Tibial nerve (tissue), 4 donors: ENCODE results near the gene STX18. TPM values are rescaled to one million over a fixed set of nuclear protein-coding genes. Genes with fewer than 3 reads are reported as not detected.
A peak's percentile ranks its signal among the peaks of the same experiment; 100 is the strongest.
"Not testable (repeated sequence)": the region's sequence is repeated elsewhere in the genome, so short reads cannot be mapped to it uniquely, and the experiment has no call there.

Experiments used
- DNase-seq, 2 donors: peaks; one replicate each; pipeline ENCODE4 v3.0.0-alpha.2; 2019; ENCODE audit warnings: low spot score in 2 of 2
- H3K27ac ChIP-seq, 4 donors: fragments of 200-600 bp; sonication (generic) in 3 of 4; one replicate each; pipeline ENCODE4 v1.5.1; 2017 to 2019; ENCODE audit warnings: mild to moderate bottlenecking in 1 of 4
- H3K27me3 ChIP-seq, 2 donors: fragments of 200-600 bp; sonication (generic) in 1 of 2; one replicate each; pipeline versions ENCODE4 v1.5.1 to v1.6.0; 2017 to 2019
- H3K36me3 ChIP-seq, 3 donors: fragments of 200-600 bp; sonication (generic); one replicate each; pipeline ENCODE4 v1.5.1; 2018 to 2019
- H3K4me1 ChIP-seq, 4 donors: fragments of 200-600 bp; sonication (generic) in 3 of 4; one replicate each; pipeline ENCODE4 v1.5.1; 2017 to 2019
- H3K4me3 ChIP-seq, 4 donors: fragments of 200-600 bp; sonication (generic) in 3 of 4; one replicate each; pipeline ENCODE4 v1.5.1; 2017 to 2019; ENCODE audit warnings: mild to moderate bottlenecking in 1 of 4, moderate library complexity in 1 of 4
- H3K9me3 ChIP-seq, 4 donors: fragments of 200-600 bp; sonication (generic) in 3 of 4; one replicate each; pipeline ENCODE4 v1.5.1; 2017 to 2019
- CTCF ChIP-seq, 5 experiments: fragments of 200-600 bp in 3 of 5; fragments of 450-650 bp in 2 of 5; sonication (generic) in 3 of 5; IDR thresholded peaks; one replicate each; pipeline ENCODE4 v1.5.1; 2016 to 2019; ENCODE audit warnings: antibody characterized with exemption in 5 of 5, mild to moderate bottlenecking in 3 of 5, moderate library complexity in 2 of 5
- EP300 ChIP-seq, 2 donors: sonication (generic); formaldehyde crosslinking; IDR thresholded peaks; one replicate each; pipeline ENCODE4 v1.6.1; 2017; ENCODE audit warnings: antibody characterized with exemption in 2 of 2, mild to moderate bottlenecking in 1 of 2
- POLR2A ChIP-seq, 2 donors: fragments of 450-650 bp; IDR thresholded peaks; one replicate each; pipeline ENCODE4 v1.6.1; 2017; ENCODE audit warnings: antibody characterized with exemption in 2 of 2, mild to moderate bottlenecking in 2 of 2, moderate library complexity in 2 of 2
- WGBS, 2 donors: methylation state at CpG; one replicate each; pipeline ENCODE4 v1.1.5; 2018; 5-methylcytosine and 5-hydroxymethylcytosine counted together
- total RNA-seq, 4 donors: library from RNA; depleted of rRNA; stranded (reverse); fragments of >200 nt; gene quantifications; one replicate each; pipeline ENCODE4 v1.1.0, GENCODE V29; 2016

The STX18 gene
- total RNA-seq, 4 donors from 2014 or later, result 16.5 to 37.5 (median 21.4) TPM

- Histone ChIP-seq H3K36me3 (peaks cover 0 to 8% (median 0%) of the 10 kb centered on the region in 3 donors), H3K27ac (no peak overlapping the region), H3K4me1 (peaks cover 0 to 3% (median 0%) of the 10 kb centered on the region in 4 donors), H3K9me3 (no peaks in the 10 kb centered on the region), H3K4me3 (no peak overlapping the region), H3K27me3 (no peaks in the 10 kb centered on the region)
- WGBS, 2 donors, result 96 to 98% methylated on average over 2 of the region's 2 CpGs
- no peak for DNase-seq
- no peak for TF ChIP-seq POLR2A (IDR thresholded peaks at IDR 0.05)
- TF ChIP-seq CTCF (IDR thresholded peaks at IDR 0.05), result no peak
- TF ChIP-seq EP300 (IDR thresholded peaks at IDR 0.05), result no peak
Measured at GRCh38 chr4:4509521-4509920, 32.3 kb downstream of the STX18 start.

- peaks cover 0 to 7% (median 0%) of the 10 kb centered on the region in 4 donors for H3K4me1 ChIP-seq
- no peak overlapping the region for H3K4me3 ChIP-seq
- H3K27me3 ChIP-seq, result no peaks in the 10 kb centered on the region
- TF ChIP-seq POLR2A (IDR thresholded peaks at IDR 0.05), result no peak
- TF ChIP-seq EP300 (IDR thresholded peaks at IDR 0.05), result no peak
- TF ChIP-seq CTCF (IDR thresholded peaks at IDR 0.05), result peak in 2 of 5 experiments; percentile 16 to 27
- H3K9me3 ChIP-seq, result no peaks in the 10 kb centered on the region
- no peak for DNase-seq
- peaks cover 0 to 8% (median 0%) of the 10 kb centered on the region in 3 donors for H3K36me3 ChIP-seq
- 73 to 82% methylated on average over 4 of the region's 4 CpGs for WGBS, 2 donors
- H3K27ac ChIP-seq, result no peak overlapping the region
Measured at GRCh38 chr4:4507923-4508322, 33.9 kb downstream of the STX18 start.

- peaks cover 0 to 8% (median 0%) of the 10 kb centered on the region in 3 donors for H3K36me3 ChIP-seq
- H3K4me1 ChIP-seq, result peaks cover 0 to 12% (median 2%) of the 10 kb centered on the region in 4 donors
- TF ChIP-seq EP300 (IDR thresholded peaks at IDR 0.05), result no peak
- no peak for TF ChIP-seq CTCF (IDR thresholded peaks at IDR 0.05)
- DNase-seq, result no peak
- H3K4me3 ChIP-seq, result no peak overlapping the region
- no peaks in the 10 kb centered on the region for H3K27me3 ChIP-seq
- no peaks in the 10 kb centered on the region for H3K9me3 ChIP-seq
- 80 to 81% methylated on average over 14 of the region's 14 CpGs for WGBS, 2 donors
- no peak overlapping the region for H3K27ac ChIP-seq
Measured at GRCh38 chr4:4507403-4507802, 34.4 kb downstream of the STX18 start.

- H3K4me1 ChIP-seq, result peaks cover 0 to 15% (median 2%) of the 10 kb centered on the region in 4 donors
- no peak overlapping the region for H3K4me3 ChIP-seq
- TF ChIP-seq POLR2A (IDR thresholded peaks at IDR 0.05) (no peak), EP300 (IDR thresholded peaks at IDR 0.05) (no peak), CTCF (IDR thresholded peaks at IDR 0.05) (no peak)
- no peaks in the 10 kb centered on the region for H3K9me3 ChIP-seq
- peaks cover 0 to 8% (median 0%) of the 10 kb centered on the region in 3 donors for H3K36me3 ChIP-seq
- H3K27me3 ChIP-seq, result no peaks in the 10 kb centered on the region
- no peak for DNase-seq
- no peak overlapping the region for H3K27ac ChIP-seq
- 71 to 74% methylated on average over 5 of the region's 5 CpGs for WGBS, 2 donors
Measured at GRCh38 chr4:4506961-4507360, 34.9 kb downstream of the STX18 start.

GRCh38 chr4:4505211-4505610 is 36.6 kb downstream of the STX18 start:
- H3K27me3 ChIP-seq, H3K27ac ChIP-seq, H3K4me3 ChIP-seq, DNase-seq, H3K9me3 ChIP-seq, H3K36me3 ChIP-seq: not testable (repeated sequence)
- 89 to 96% methylated on average over 9 of the region's 9 CpGs for WGBS, 2 donors
- H3K4me1 ChIP-seq, result peaks cover 0 to 12% (median 2%) of the 10 kb centered on the region in 4 donors

GRCh38 chr4:4504783-4505182 is 37.1 kb downstream of the STX18 start:
- no peak for DNase-seq

More at GRCh38 chr4:4504783-4505182, 37.1 kb downstream of the STX18 start:
- Histone ChIP-seq H3K36me3 (peaks cover 0 to 6% (median 0%) of the 10 kb centered on the region in 3 donors), H3K27ac (no peak overlapping the region), H3K27me3 (no peaks in the 10 kb centered on the region), H3K4me3 (no peak overlapping the region), H3K9me3 (no peaks in the 10 kb centered on the region), H3K4me1 (peaks cover 0 to 12% (median 2%) of the 10 kb centered on the region in 4 donors)
- TF ChIP-seq EP300 (IDR thresholded peaks at IDR 0.05), result no peak
- TF ChIP-seq CTCF (IDR thresholded peaks at IDR 0.05), result no peak
- no peak for TF ChIP-seq POLR2A (IDR thresholded peaks at IDR 0.05)
- WGBS, 2 donors, result 87 to 96% methylated on average over 2 of the region's 2 CpGs
